SW480 (cell line): ENCODE measurements around the gene CSE1L.
A peak's percentile ranks its signal among the peaks of the same experiment; 100 is the strongest.
"Not testable (repeated sequence)": the region's sequence is repeated elsewhere in the genome, so short reads cannot be mapped to it uniquely, and the experiment has no call there.

Experiments
- DNase-seq: peaks from one replicate; pipeline ENCODE4 v3.0.0-alpha.2; 2016; ENCODE audit warnings: low spot score

Gene CSE1L

GRCh38 chr20:49046087-49046900 is at the start of gene CSE1L:
TSS of gene CSE1L (plus strand) at chr20:49046312. CDS start at chr20:49058464, 12,152 bp downstream.
- peak; percentile 98 for DNase-seq

- DNase-seq, result no peak
Measured at GRCh38 chr20:48999890-49000870, 45.9 kb upstream of the CSE1L start.

- no peak for DNase-seq
Measured at GRCh38 chr20:49001741-49002140, 44.4 kb upstream of the CSE1L start.

GRCh38 chr20:49006446-49006980 is 39.6 kb upstream of the CSE1L start:
- DNase-seq, result no peak

GRCh38 chr20:49009899-49010631 is 36.0 kb upstream of the CSE1L start:
- no peak for DNase-seq

GRCh38 chr20:49024220-49024619 is 21.9 kb upstream of the CSE1L start:
- DNase-seq, result no peak

GRCh38 chr20:49028177-49028576 is 17.9 kb upstream of the CSE1L start:
- not testable (repeated sequence) for DNase-seq

GRCh38 chr20:49028684-49029083 is 17.4 kb upstream of the CSE1L start:
- DNase-seq, result peak; percentile 38

GRCh38 chr20:49029203-49029602 is 16.9 kb upstream of the CSE1L start:
- DNase-seq, result no peak

- DNase-seq, result no peak
Measured at GRCh38 chr20:49030954-49031619, 15.0 kb upstream of the CSE1L start.

GRCh38 chr20:49032455-49032854 is 13.7 kb upstream of the CSE1L start:
- no peak for DNase-seq

GRCh38 chr20:49034070-49034732 is 11.9 kb upstream of the CSE1L start:
- no peak for DNase-seq

- DNase-seq, result peak; percentile 36
Measured at GRCh38 chr20:49037962-49038387, 8.1 kb upstream of the CSE1L start.

- no peak for DNase-seq
Measured at GRCh38 chr20:49039854-49040253, 6.3 kb upstream of the CSE1L start.

- no peak for DNase-seq
Measured at GRCh38 chr20:49043000-49043399, 3.1 kb upstream of the CSE1L start.

GRCh38 chr20:49045440-49046086 is 549 bp upstream of the CSE1L start:
- peak; percentile 22 for DNase-seq

GRCh38 chr20:49052334-49052733 is 6.2 kb downstream of the CSE1L start:
- peak; percentile 65 for DNase-seq

GRCh38 chr20:49054056-49054643 is 8.0 kb downstream of the CSE1L start:
- DNase-seq, result no peak

GRCh38 chr20:49063279-49063678 is 17.2 kb downstream of the CSE1L start:
- DNase-seq, result no peak

GRCh38 chr20:49074521-49074920 is 28.4 kb downstream of the CSE1L start:
- DNase-seq, result no peak
